HG03460 (cell line): ENCODE results near the gene LINS1.

Experiments
- ATAC-seq: cut with Tn5 transposase; IDR thresholded peaks from one replicate; pipeline ENCODE4 v1.9.1; 2021; ENCODE audit not compliant: unreplicated experiment

Gene LINS1, protein sequence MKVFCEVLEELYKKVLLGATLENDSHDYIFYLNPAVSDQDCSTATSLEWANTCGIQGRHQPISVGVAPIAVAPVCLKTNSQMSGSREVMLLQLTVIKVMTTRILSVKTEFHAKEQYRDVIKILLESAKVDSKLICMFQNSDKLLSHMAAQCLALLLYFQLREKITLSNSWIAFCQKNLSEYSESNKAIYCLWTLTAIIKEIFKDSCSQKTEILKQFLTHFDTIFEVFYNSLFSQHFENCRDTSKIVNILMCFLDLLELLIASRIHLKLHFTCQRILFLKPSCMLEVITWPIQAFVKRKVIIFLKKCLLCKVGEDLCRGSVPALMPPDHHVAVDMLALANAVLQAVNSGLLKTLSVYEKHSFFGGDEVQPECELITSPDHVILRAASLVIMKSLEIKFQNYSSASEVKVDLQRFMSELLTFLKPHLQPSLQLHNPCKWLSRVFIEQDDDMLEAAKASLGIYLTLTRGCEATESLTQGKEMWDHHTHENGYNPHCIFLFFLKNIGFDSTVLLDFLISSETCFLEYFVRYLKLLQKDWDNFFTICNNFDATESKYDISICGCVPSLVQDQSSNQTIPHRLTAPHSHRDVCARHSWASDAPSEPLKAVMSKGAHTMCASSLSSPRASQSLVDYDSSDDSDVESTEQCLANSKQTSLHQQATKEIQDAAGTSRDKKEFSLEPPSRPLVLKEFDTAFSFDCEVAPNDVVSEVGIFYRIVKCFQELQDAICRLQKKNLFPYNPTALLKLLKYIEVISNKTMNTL

DNA sequence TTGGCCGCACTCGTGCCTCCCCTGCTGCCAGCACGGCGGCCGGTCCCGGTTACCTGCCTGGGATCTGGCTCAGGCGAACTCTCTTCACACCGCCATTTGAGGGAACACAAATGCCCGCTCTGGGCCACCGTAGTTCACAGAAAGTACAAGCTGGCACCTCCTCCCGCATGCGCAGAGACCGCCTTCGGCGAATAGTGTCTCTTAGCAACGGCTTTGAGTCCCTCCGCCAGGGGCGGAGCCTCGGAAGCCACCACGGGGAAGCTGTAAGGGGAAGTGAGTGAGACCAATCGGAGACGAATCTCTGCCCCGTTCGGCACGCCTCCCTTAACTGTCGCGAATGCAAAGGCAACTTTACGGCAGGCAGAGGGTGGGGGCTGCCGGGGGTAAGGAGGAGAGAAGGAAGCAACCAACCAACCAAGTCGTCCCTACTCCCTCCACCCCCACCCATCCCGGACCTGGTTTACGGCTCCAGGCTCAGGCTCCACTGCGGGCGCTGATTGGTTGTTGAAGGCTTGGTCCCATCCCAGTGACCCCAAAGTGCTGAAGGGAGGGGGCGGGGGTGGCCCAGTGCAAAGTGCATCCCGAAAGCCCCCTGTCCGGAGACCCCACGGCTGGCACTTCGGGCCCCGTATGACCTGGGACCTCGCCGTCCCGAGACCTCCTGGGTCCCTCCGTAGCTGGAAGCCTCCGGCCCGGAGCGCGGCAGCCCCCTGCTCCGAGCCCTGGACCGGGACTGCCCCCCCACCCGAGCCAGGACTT is at the start of gene LINS1, which contains the start of gene ASB7:
Gene LINS1, minus strand, starts transcription at position 121 of the 759 bp plus-strand sequence. CDS start 21,342 bp downstream, outside the sequence.
Gene ASB7, plus strand, starts transcription at position 526 of the 759 bp plus-strand sequence. CDS start 9,628 bp downstream, outside the sequence.
- peak; percentile 88 for ATAC-seq

DNA sequence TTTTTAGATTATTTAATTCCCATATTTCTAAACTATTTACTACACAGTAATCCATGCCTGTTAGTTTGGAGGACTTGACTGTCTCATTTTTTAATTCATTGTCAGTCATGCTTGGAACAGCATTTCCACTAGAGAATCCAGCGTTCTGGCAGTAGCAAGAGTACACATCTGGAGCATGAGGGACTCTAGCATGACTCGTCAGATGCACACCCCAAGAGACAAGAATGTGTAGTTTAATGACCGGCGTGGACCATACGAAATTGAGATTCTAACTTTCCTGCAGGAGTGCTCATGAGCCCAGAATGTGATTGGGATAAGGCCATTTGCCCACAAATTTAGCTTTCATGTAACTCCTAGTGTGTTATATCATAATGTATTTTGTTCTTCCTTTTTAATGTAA is 49.3 kb upstream of the LINS1 start:
- no peak for ATAC-seq

DNA sequence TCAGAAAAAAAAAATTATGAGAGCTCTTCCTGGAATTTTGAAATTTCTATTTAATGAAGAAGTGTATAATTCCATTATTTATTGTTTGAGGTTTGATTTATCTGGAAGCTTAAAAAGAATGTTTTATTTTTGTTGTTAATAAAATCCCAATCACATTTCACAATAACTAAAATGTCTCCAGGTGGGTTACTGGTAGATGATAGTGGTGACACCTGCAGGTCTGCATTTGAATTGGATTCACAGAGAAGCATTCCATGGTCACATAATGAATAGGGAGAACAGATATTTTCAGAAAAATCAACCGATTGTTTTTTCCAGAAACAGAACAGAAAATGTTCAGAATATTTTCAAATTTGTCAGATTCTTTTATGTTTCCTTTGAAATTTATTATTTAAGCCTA is 48.7 kb upstream of the LINS1 start:
- ATAC-seq: no peak

- ATAC-seq: no peak
These were observed 47.0 kb upstream of the LINS1 start for GRCh38 chr15:100648951-100649350.

DNA sequence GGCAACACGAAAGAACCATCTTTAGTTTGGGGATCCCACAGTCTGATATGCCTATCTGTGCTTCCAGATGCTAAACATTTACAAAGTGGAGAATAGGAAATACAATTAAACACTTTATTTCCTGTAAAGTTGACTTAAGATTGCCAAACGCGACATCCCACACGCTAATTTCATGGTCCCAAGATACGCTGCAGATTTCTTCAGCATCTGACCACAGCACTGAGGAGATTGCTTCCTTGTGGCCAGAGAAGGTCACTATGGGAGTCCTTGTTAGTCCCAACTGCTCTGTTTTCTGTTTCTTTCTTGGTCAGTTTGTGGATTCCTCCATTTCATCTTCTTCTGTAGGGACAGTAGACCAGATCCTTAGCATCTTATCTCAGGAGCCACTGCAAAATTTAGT is 43.7 kb upstream of the LINS1 start:
- no peak for ATAC-seq

DNA sequence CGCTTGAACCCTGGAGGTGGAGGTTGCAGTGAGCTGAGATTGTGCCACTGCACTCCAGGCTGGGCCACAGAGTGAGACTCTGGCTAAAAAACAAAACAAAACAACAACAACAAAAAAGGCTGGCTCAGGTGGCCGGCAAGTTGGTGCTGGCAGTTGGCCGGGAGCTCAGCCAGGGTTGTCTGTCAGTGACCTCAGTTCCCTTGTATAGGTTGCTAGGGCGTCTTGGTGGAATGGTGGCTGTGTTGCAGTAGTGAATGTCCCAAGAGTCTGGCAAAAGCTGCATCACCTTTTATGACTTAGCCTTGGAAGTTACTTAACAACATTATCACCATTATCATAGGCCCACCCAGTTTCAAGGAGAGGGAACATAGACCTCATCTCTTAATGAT is 41.0 kb upstream of the LINS1 start:
- no peak for ATAC-seq

DNA sequence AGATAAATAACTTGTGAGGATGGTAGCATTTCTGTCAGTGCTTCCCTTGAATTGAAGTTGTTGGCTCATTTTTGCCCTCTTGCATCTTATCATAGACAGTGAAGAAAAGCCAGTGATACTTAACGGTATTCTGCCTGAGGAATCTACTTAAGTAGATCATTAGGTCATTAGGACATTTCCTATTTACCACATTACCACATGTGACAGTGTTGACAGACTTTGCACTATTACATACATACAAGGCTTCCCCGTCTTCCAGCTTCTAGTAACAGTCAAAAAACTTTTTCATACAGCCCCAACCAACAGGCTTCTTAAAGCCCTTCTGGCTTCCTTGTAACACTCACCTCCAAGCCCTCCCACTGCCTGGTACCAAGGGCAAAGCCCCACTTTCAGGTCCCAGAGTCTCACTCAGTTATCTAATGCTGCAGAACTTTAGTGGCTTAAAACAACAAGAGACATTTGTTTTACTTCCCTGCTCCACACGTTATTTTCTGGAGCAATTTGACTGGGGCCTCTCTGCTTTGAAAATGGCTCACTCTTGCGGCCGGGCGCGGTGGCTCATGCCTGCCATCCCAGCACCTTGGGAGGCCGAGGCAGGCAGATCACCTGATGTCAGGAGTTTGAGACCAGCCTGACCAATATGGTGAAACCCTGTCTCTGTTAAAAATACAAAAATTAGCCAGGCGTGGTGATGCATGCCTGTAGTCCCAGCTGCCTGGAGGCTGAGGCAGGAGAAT is 40.4 kb upstream of the LINS1 start:
- no peak for ATAC-seq

- no peak for ATAC-seq
These were observed 36.3 kb upstream of the LINS1 start for GRCh38 chr15:100638177-100638730.

DNA sequence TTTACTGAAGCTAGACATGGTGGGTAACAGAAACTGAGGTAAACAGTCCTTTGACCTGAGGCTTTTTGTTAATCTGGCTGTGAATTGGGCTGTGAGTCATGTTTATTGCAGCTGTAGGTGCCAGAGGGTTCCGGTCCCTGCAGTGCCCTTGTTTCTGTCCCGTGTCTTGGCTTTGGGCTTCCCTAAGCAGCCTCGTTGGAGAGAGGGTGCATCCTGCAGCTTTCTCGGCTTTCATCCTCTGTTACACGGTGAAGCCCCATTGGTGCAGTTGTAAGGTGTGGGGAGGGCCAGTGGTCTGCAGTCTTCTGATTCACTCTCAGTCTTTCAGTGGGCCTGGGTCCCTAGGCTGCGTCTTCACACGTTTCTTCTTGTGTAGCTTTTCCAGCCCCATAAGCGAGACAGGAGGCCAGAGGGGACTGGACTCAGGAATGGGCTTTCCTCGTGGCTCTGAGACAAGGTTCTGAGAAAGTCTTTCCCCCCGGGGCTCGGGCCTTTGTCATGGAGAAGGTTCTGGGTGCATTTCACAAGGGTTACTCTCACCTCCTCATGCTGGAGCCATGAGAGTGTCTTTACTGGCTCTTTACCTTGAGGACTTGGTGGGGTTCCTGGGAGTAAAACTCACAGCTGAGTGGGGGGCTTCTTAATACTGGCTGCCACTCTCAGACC is 33.6 kb upstream of the LINS1 start:
- ATAC-seq: no peak

GRCh38 chr15:100633763-100634075 is 31.7 kb upstream of the LINS1 start:
- ATAC-seq: no peak

DNA sequence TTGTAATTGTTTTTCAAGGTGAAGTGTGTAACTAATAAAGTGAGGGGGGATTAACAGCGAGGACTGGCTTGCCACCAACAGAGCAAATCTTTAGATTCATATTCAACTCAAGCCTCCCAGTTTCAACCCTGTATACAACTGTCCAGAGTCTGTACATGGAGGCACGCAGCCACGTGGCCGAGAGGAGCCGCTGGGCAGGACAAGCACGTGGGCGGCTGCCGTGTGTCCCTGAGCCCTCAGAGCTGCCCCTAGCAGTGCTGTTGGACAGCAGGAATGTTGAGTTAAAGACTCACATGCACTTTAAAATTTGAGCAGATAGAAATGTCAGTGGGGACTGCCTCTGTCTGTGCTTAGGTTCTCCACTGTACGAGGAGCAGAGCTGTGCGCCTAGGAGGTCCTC is 29.8 kb upstream of the LINS1 start:
- ATAC-seq: no peak

GRCh38 chr15:100628746-100629145 is 26.8 kb upstream of the LINS1 start:
- ATAC-seq: no peak

DNA sequence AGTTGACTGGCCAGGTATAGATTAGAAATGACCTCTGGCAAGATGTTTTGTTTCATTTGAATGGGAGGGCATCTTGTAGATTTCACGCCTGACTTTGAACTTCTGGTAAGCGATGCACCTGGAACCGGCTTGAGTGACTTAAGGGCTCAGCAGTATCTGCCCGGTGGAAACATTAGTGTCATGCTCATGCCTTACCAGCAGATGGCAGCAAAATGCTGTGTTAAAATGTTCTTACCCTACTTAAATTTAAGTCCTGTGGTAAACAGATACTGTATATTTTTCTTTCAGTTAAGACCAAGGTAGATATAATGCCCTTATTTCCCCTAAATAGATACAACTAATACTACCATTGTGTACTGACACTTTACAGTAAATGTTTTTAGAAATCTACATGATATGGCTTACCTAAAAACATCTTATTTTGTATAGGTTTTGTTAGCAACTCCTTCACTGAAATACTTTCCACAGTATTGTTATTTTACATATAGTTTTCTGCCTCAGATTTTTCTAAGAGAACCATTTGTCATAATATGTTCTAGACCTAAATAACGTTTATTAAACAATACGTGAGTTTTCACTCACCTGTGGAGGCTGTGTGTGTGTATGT is 25.9 kb upstream of the LINS1 start:
- ATAC-seq: peak; percentile 65

DNA sequence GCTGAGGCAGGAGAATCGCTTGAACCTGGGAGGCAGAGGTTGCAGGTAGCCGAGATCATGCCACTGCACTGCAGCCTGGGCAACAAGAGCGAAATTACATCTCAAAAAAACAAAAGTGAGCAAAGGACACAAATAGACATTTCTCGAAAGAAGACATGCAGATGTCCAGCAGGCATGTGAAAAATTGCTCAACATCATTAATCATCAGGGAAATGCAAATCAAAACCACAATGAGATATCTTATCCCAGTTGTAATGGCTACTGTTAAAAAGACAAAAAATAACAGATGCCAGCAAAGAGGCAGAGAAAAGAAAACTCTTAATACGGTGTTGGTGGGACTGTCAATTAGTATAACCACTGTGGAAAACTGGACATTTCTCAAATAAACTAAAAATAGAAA is 21.3 kb upstream of the LINS1 start:
- no peak for ATAC-seq

- no peak for ATAC-seq
These were observed 14.7 kb upstream of the LINS1 start for GRCh38 chr15:100616700-100617099.

- ATAC-seq: no peak
These were observed 13.8 kb upstream of the LINS1 start for GRCh38 chr15:100615801-100616200.

DNA sequence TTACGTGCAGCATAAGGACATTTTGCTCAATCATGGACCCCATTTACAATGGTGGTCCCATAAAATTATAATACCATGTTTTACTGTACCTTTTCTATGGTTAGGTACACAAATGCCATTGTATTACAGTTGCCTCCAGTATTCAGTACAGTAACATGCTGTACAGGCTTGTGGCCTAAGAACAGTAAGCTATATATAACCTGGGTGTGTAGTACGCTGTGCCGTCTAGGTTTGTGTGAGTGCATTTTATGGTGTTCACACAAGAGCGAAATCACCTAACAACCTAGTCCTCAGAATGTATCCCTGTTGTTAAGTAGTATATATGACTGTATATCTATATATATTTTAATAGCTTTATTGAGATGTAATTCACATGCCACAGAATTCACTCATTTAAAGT is 12.9 kb upstream of the LINS1 start:
- ATAC-seq: no peak

DNA sequence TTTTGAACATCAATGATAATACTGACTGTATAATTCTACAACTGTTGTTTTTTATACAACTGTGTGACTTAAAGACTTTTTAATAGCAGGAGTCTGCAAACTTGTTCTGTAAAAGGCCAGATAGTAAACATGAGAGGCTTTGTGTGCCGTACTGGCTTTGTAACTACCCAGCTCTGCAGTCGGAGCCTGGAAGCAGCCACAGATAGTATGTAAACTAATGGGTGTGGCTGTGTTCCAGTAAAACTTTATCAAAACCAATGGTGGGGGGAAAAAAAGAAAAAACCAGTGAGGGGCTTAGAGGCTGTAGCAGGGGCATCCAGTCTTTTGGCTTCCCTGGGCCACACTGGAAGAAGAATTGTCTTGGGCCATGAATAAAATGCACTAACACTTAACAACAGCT is 12.4 kb upstream of the LINS1 start:
- no peak for ATAC-seq

DNA sequence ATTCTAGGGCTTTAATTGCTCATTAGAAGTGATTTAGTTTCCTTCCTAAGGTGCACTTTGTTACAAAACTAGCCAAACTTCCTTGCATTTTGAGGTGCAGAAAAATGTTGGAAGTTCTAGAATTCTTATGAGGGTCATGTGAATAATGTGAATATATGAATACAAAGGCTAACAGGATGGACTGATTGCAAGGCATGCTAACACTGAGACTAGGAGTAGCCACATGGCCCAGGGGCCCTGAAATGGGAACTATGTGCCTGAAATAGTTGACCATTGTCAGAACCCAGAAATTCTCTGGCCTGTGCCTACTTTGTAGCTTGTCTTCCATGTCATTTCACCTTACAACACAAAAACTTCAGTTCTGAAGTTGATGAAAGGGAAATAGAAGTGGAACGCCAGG is 11.2 kb upstream of the LINS1 start:
- no peak for ATAC-seq

GRCh38 chr15:100612539-100612938 is 10.6 kb upstream of the LINS1 start:
- ATAC-seq: no peak
